GM23338 (cell line): Measurements from ENCODE around the gene KHSRP. TPM values are rescaled to one million over a fixed set of nuclear protein-coding genes. Genes with fewer than 3 reads are reported as not detected.

Experiments
- ATAC-seq: fragments of 200-7000 bp; cut with Tn5 transposase; 3 replicates; pipeline ENCODE4 v1.9.1; 2020
- DNase-seq: peaks from one replicate; pipeline ENCODE4 v3.0.0-alpha.2; 2015; ENCODE audit warnings: low spot score
- H2AFZ ChIP-seq: fragments of 200-600 bp; sonication (generic); 2 replicates; pipeline ENCODE4 v1.8.0; 2016; ENCODE audit warnings: antibody characterized with exemption, mild to moderate bottlenecking, moderate library complexity
- H3F3A ChIP-seq: fragments of 200-600 bp; sonication (generic); replicated peaks from 2 replicates; pipeline ENCODE4 v1.8.0; 2017; ENCODE audit warnings: antibody characterized with exemption, mixed run types, low read depth
- H3K27ac ChIP-seq: fragments of 200-600 bp; sonication (generic); 2 replicates; pipeline ENCODE4 v1.6.1; 2016; ENCODE audit warnings: low read depth
- H3K27me3 ChIP-seq: fragments of 200-600 bp; sonication (generic); 2 replicates; pipeline ENCODE4 v1.8.0; 2016; ENCODE audit warnings: mild to moderate bottlenecking, mixed run types, moderate library complexity; ENCODE audit not compliant: insufficient read depth
- H3K36me3 ChIP-seq: fragments of 200-600 bp; sonication (generic); 2 replicates; pipeline ENCODE4 v1.8.0; 2016; ENCODE audit warnings: mild to moderate bottlenecking; ENCODE audit not compliant: insufficient read depth
- H3K4me1 ChIP-seq: fragments of 200-600 bp; sonication (generic); 2 replicates; pipeline ENCODE4 v1.8.0; 2016; ENCODE audit warnings: mild to moderate bottlenecking, moderate library complexity; ENCODE audit not compliant: insufficient read depth
- H3K4me2 ChIP-seq: fragments of 200-600 bp; sonication (generic); 2 replicates; pipeline ENCODE4 v1.7.1; 2017; ENCODE audit warnings: mixed run types
- H3K4me3 ChIP-seq: fragments of 200-600 bp; sonication (generic); 2 replicates; pipeline ENCODE4 v1.6.1; 2016; ENCODE audit warnings: mixed run types
- H3K79me2 ChIP-seq: fragments of 200-600 bp; sonication (generic); replicated peaks from 2 replicates; pipeline ENCODE4 v1.8.0; 2017; ENCODE audit warnings: mild to moderate bottlenecking; ENCODE audit not compliant: insufficient read depth
- H3K9me2 ChIP-seq: fragments of 200-600 bp; sonication (generic); 2 replicates; pipeline ENCODE4 v1.8.0; 2017; ENCODE audit not compliant: insufficient read depth
- H4K20me1 ChIP-seq: fragments of 200-600 bp; sonication (generic); replicated peaks from 2 replicates; pipeline ENCODE4 v1.8.0; 2017; ENCODE audit warnings: mild to moderate bottlenecking; ENCODE audit not compliant: insufficient read depth
- H3K27ac Mint-ChIP-seq: 2 replicates; pipeline ENCODE4 v1.8.0; 2020; ENCODE audit warnings: inconsistent platforms, mild to moderate bottlenecking, moderate library complexity, mixed read lengths
- H3K27me3 Mint-ChIP-seq: 3 replicates; pipeline ENCODE4 v1.8.0; 2022; ENCODE audit warnings: low read depth, mild to moderate bottlenecking, moderate library complexity, mixed read lengths, inconsistent platforms; ENCODE audit not compliant: insufficient read depth, poor library complexity
- H3K36me3 Mint-ChIP-seq: 3 replicates; pipeline ENCODE4 v1.8.0; 2021; ENCODE audit warnings: low read depth, mild to moderate bottlenecking, inconsistent platforms, moderate library complexity, mixed read lengths
- H3K4me1 Mint-ChIP-seq: 3 replicates; pipeline ENCODE4 v1.8.0; 2020; ENCODE audit warnings: mild to moderate bottlenecking, inconsistent platforms, mixed read lengths
- H3K4me3 Mint-ChIP-seq: 3 replicates; pipeline ENCODE4 v1.8.0; 2021; ENCODE audit warnings: moderate library complexity, mild to moderate bottlenecking, inconsistent platforms, mixed read lengths
- H3K9me3 Mint-ChIP-seq: 3 replicates; pipeline ENCODE4 v1.8.0; 2020; ENCODE audit warnings: moderate library complexity, mild to moderate bottlenecking, inconsistent platforms, mixed read lengths
- CREB1 ChIP-seq: fragments of 250-450 bp; sonication (Bioruptor Pico); IDR thresholded peaks from 2 replicates; pipeline ENCODE4 v1.5.0; 2020; ENCODE audit warnings: low read depth, mild to moderate bottlenecking, moderate library complexity
- CTCF ChIP-seq, 2 experiments: fragments of 200-600 bp in 1 of 2; sonication (generic) in 1 of 2; conservative IDR thresholded peaks; 2 replicates each; pipeline versions ENCODE4 v1.5.1 to v1.6.1; 2016 to 2017; ENCODE audit warnings: antibody characterized with exemption in 2 of 2, low read depth in 2 of 2, mild to moderate bottlenecking in 2 of 2, moderate library complexity in 1 of 2
- EZH2 ChIP-seq: fragments of 200-600 bp; sonication (generic); IDR thresholded peaks from one replicate; pipeline ENCODE4 v1.8.0; 2017; ENCODE audit warnings: antibody characterized with exemption, mild to moderate bottlenecking, low read depth; ENCODE audit not compliant: unreplicated experiment
- JUNB ChIP-seq: IDR thresholded peaks from one replicate; pipeline ENCODE4 v1.6.1; 2016; ENCODE audit warnings: antibody characterized with exemption; ENCODE audit not compliant: unreplicated experiment
- POLR2AphosphoS5 ChIP-seq: IDR thresholded peaks from 2 replicates; pipeline ENCODE4 v1.6.1; 2016; ENCODE audit warnings: antibody characterized with exemption, low read depth
- REST ChIP-seq: IDR thresholded peaks from one replicate; pipeline ENCODE4 v1.6.1; 2018; ENCODE audit warnings: antibody characterized with exemption; ENCODE audit not compliant: unreplicated experiment
- STAT1 ChIP-seq: IDR thresholded peaks from one replicate; pipeline ENCODE4 v1.6.1; 2016; ENCODE audit warnings: antibody characterized with exemption; ENCODE audit not compliant: unreplicated experiment
- ZNF462 ChIP-seq: fragments of 250-450 bp; sonication (Bioruptor Pico); IDR thresholded peaks from 2 replicates; pipeline ENCODE4 v1.5.0; 2020; ENCODE audit warnings: mild to moderate bottlenecking, moderate library complexity
- polyA plus RNA-seq: library from polyadenylated mRNA; unstranded; fragments of >200 nt; fragmentation: Nextera tagmentation; extraction: Ambion mirVana; gene quantifications from 2 replicates; pipeline ENCODE4 v1.2.1, GENCODE V29; 2016
- total RNA-seq: library from RNA; depleted of rRNA; stranded (reverse); fragments of >200 nt; shearing (Covaris generic); gene quantifications from 2 replicates; pipeline ENCODE4 v1.2.3, GENCODE V29; 2014

KHSRP gene
- total and polyA plus RNA-seq, 2 experiments from 2014 or later = 129 to 359 TPM

- H3K4me1 Mint-ChIP-seq = no peaks in the 10 kb centered on the region
- TF ChIP-seq CTCF (conservative IDR thresholded peaks at IDR 0.05; ENCODE audit: low read depth in 2 of 2) (no peak), POLR2AphosphoS5 (no peak), EZH2 (no peak)
- H3K79me2 ChIP-seq = no peaks in the 10 kb centered on the region
- ATAC-seq (no peak), DNase-seq (no peak)
- H3K4me3 ChIP-seq = no peak overlapping the region
- peaks cover 10% of the 10 kb centered on the region; the same call in 2 of the 3 replicates for H3K9me3 Mint-ChIP-seq
- H3K4me1 ChIP-seq = no peaks in the 10 kb centered on the region
- H2AFZ ChIP-seq = no peak overlapping the region
- H4K20me1 ChIP-seq = no peaks in the 10 kb centered on the region; the same call in 1 of the 2 replicates
- no peaks in the 10 kb centered on the region for H3K9me2 ChIP-seq
- H3K36me3 Mint-ChIP-seq = peaks cover 46% of the 10 kb centered on the region
- no peak overlapping the region for H3K4me3 Mint-ChIP-seq
- H3K27ac Mint-ChIP-seq = no peak overlapping the region
- no peaks in the 10 kb centered on the region for H3F3A ChIP-seq
- no peak overlapping the region for H3K27ac ChIP-seq
- H3K27me3 ChIP-seq = no peaks in the 10 kb centered on the region
- H3K36me3 ChIP-seq = peaks cover 11% of the 10 kb centered on the region; the same call in 1 of the 2 replicates
- peaks cover 5% of the 10 kb centered on the region for H3K27me3 Mint-ChIP-seq
- H3K4me2 ChIP-seq = no peak overlapping the region
These were observed 27.1 kb upstream of the KHSRP start for GRCh38 chr19:6451583-6452222.

- H3K36me3 Mint-ChIP-seq = peaks cover 42% of the 10 kb centered on the region
- no peaks in the 10 kb centered on the region for H3K4me1 Mint-ChIP-seq
These were observed 25.6 kb upstream of the KHSRP start for GRCh38 chr19:6450166-6450565.

More at GRCh38 chr19:6450166-6450565, 25.6 kb upstream of the KHSRP start:
- Histone ChIP-seq H3K79me2 (no peaks in the 10 kb centered on the region), H3K4me1 (no peaks in the 10 kb centered on the region), H3K36me3 (peaks cover 11% of the 10 kb centered on the region; the same call in 1 of the 2 replicates), H3K27me3 (no peaks in the 10 kb centered on the region), H3K9me2 (no peaks in the 10 kb centered on the region), H3F3A (no peaks in the 10 kb centered on the region), H3K27ac (no peak overlapping the region), H3K4me3 (no peak overlapping the region), H3K4me2 (no peak overlapping the region), H4K20me1 (no peaks in the 10 kb centered on the region; the same call in 1 of the 2 replicates), H2AFZ (no peak overlapping the region)
- TF ChIP-seq REST (no peak), STAT1 (no peak), JUNB (no peak), CREB1 (CRISPR knock-in tag) (no peak), ZNF462 (CRISPR knock-in tag) (no peak)
- Mint-ChIP-seq H3K27me3 (peaks cover 4% of the 10 kb centered on the region), H3K4me3 (no peak overlapping the region), H3K9me3 (peaks cover 12% of the 10 kb centered on the region), H3K27ac (no peak overlapping the region)
- ATAC-seq = no peak
- no peak for DNase-seq
